ENCODE results near the gene GAD2.

The GAD2 gene

DNA sequence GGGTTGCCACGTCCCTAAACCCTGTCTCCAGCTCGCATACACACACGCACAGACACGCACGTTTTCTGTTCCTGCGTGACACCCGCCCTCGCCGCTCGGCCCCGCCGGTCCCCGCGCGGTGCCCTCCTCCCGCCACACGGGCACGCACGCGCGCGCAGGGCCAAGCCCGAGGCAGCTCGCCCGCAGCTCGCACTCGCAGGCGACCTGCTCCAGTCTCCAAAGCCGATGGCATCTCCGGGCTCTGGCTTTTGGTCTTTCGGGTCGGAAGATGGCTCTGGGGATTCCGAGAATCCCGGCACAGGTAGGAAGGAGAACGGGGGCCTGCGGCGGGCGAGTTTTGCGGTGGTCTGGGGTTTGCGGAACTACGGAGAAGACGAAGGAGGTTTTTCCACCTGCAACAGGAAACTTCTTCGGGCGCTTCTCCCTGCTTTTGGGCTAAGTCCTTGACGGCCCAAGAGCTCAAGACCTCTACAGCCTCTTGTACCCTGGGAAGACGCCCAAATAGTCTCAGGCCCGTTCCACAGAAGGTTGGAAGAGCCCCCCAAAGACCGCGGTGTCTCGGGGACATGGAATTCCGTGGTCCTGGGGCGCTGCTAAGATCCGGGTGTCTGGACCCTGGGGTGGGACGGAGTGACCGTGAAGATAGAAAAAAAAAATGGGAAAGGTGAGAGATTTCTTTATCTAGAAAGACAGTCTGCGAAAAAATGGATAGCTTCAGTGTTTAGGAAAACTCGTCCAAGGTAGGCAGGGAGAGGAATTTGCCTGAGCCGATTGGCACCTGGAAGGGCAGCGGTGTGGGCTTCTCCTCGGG is at the start of gene GAD2:
Gene GAD2, plus strand, starts transcription at position 190 of the 811 bp plus-strand sequence. Its CDS starts 36 bp downstream, at position 226.
- no peak for DNase-seq

DNA sequence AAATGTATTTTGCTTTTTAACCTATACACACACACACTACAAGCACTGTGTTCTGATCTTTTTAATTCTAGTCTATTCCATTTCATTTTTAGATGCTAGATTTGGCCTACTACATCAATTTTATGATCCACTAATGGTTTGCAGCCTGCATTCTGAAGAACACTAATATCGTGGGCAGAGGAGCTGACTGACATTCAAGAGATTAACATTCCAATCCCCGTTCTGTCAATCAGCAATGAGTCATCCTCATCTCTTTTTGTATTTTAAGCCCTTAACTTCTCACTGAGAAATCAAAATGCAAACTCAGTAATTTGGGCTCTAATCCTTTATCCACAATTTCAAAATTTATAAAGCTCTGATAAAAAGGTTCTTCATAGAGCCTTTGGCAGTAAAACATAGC is 47.1 kb upstream of the GAD2 start:
- no peak for DNase-seq

DNA sequence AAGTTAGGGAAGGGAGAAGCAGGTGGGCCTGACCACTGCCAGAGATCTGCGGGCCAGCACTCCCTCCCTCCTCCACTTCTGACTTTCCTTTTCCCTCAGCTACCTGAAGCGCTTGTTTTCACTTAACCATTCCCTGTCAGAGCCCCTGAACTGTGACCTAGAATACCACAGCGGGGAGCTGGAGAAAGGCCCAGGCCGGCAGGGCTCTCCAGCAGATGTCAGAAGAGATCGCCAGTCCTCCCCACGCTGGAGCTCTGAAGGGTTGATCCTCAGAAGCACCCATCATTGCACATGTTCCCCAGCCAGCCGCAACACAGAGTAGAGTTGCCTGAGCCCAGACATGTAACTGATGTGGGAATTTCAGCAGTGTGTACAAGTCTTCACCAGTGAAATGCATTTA is 44.4 kb upstream of the GAD2 start:
- no peak for DNase-seq

GRCh38 chr10:26173837-26174236 is 42.7 kb upstream of the GAD2 start:
- DNase-seq = no peak

DNA sequence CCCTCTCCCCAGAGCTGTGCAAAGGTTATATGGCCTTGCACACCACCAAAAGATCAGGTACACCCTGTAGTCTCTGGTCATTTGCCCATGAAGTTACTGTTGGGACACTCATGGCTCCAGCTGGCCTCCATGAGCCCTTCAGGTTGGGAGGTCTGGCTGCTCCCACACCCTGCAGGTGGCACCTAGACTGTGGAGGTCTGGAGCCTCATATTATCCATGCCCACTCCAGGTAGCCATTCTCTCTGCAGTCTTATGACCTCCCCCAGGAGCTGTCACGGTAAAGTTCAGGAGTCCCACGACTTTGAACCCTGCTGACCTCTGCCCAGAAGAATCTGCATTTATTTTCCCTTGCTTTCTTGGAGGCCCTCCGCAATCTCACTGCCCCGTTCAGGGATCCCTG is 39.2 kb upstream of the GAD2 start:
- no peak for DNase-seq

DNA sequence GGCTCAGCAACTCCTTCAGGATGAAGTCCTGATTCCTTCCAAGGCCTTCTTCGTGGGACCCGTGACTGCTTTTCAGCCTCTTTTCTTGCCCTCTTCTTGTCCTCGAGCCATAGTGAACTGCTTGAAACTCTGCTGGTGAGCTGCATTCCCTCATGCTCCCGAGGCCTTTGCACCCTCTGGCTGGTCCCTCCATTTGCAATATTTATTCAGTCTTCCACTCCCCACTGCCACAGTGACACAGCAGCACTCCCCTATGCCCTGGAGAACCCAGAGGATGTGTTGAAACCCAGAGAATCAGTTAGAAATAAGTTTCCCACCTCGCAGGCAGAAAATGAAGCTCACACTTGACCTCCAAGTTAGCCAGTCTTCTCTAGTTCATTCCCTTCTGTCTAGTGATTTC is 22.3 kb upstream of the GAD2 start:
- DNase-seq = no peak

DNA sequence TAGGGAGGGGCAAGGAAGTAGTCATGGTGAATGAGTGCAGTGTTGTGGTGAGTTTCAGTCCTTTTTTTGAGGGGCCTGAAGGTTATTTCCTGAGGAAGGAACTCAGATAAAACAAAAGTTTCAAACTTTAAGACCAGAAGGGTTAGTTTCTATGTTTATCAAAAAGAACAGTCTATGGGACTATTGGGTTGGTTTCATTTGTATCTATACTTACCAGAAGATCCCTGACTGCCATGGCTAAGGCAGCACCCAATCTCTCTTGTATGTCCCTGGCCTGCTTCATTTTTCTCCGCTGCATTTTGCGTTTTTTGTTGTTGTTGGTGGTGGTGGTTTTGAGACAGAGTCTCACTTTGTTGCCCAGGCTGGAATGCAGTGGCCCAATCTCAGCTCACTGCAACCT is 19.3 kb upstream of the GAD2 start:
- DNase-seq = no peak

GRCh38 chr10:26198119-26198518 is 18.5 kb upstream of the GAD2 start:
- no peak for DNase-seq

- DNase-seq = no peak
These were observed 16.7 kb upstream of the GAD2 start for GRCh38 chr10:26199841-26200240.

DNA sequence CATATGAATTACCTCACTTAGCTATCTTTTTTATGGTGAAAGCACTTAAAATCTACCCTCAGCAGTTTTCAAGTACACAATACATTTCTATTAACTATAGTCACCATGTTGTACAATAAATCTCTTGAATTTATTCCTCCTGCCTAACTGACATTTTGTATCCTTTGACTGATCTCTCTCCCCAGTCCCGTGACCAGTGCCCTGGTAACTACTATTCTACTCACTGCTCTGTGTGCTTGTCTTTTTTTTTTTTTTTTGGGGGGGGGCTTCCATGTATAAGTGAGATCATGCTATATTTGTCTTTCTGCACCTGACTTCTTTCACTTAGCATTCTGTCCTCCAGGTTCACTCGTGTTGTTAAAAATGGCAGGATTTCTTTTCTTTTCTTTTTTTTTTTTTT is 11.4 kb upstream of the GAD2 start:
- DNase-seq = no peak

DNA sequence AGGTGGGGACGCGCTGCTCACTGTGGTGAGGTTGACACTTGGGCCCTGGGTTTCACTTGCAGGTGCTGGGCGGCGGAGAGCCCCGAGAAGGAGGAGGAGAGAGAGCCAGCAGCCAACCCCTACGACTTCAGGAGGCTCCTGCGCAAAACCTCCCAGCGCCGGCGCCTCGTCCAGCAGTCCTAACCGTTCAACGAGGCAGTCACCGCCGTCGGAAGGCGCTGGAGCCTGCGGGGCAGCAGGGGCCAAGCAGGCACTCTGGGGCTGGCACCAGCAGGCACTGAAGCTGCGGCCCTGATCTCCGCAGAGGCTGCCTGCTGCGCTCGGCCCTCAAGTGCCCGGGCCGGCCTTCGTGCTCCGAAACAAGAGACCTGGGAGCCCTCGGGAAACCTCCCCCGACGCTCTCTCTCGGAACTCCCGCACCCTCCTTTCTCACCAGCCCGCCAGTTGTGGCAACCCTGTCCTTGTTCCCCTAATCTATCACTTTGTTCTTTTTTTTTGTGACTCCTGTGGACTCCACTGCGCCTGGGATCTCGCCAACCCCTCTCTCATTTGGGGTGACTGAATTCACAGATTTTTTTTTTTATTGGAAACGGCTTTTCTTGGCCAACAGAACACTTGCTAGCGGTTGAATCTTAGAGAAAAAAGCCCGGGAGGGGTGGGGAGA is 4.7 kb upstream of the GAD2 start:
- no peak for DNase-seq

DNA sequence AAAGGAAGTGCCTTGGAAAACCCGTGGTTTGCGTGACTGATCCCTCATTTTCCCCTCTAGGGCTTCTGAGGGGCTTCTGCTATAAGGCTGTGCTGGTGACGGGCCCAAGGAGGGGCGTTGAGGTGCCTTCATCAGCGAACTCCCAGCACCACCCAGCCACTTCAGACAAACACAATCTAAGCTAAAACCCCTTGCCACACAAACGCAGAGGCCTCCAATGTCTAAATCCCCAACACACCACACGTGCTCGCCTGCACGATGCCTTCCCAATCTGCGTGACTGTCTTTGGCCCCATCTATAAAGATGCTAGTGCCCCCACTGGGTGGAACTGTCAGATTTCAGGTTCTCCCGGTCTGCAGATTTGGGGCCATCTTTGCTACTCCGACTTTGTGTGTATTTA is 4.1 kb upstream of the GAD2 start:
- no peak for DNase-seq

GRCh38 chr10:26213157-26213800 is 3.3 kb upstream of the GAD2 start:
- no peak for DNase-seq

- peak; percentile 83 for DNase-seq
These were observed 2.6 kb upstream of the GAD2 start for GRCh38 chr10:26214004-26214403.

GRCh38 chr10:26214551-26215395 is 1.8 kb upstream of the GAD2 start:
- DNase-seq = no peak

GRCh38 chr10:26215396-26215934 is 1.1 kb upstream of the GAD2 start:
- DNase-seq = no peak

- peak; percentile 75 for DNase-seq
These were observed 514 bp upstream of the GAD2 start for GRCh38 chr10:26215935-26216584.

GRCh38 chr10:26217396-26218086 is 967 bp downstream of the GAD2 start:
- peak; percentile 60 for DNase-seq

GRCh38 chr10:26219676-26220075 is 3.1 kb downstream of the GAD2 start:
- no peak for DNase-seq

- no peak for DNase-seq
These were observed 4.3 kb downstream of the GAD2 start for GRCh38 chr10:26220901-26221300.

DNA sequence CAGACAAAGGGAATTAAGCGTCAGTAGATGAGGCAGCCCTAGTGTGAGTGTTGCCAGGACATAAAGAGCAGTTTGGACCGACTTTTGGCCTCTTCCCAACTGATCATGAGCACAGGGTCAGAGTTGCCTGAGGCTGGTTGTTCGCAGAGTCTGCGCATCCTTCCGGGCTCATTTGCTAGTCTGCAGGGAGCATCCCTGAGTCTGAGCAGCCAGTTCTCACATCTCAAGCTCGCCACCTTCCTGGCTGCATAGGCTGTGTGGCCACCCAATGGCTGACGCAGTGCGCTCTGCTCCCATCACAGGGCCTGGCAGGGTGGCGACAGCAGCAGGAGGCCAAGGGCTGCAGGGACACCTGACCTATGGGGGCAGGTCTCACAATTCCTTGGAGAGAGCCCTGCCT is 5.0 kb downstream of the GAD2 start:
- DNase-seq = no peak

GRCh38 chr10:26222563-26222962 is 6.0 kb downstream of the GAD2 start:
- no peak for DNase-seq
